ENCODE results near the gene RAD51B.

Gene RAD51B

GRCh38 chr14:68669111-68669511 lies 849.5 kb downstream of the RAD51B start:
- DNase-seq: no peak

GRCh38 chr14:68669603-68670358 lies 850.2 kb downstream of the RAD51B start:
- no peak for DNase-seq

GRCh38 chr14:68670359-68670715 lies 850.8 kb downstream of the RAD51B start:
- DNase-seq: no peak

- no peak for DNase-seq
These were observed 852.3 kb downstream of the RAD51B start for GRCh38 chr14:68671909-68672308.

- no peak for DNase-seq
These were observed 853.2 kb downstream of the RAD51B start for GRCh38 chr14:68672609-68673285.

GRCh38 chr14:68673464-68673863 lies 853.9 kb downstream of the RAD51B start:
- DNase-seq: no peak

GRCh38 chr14:68674538-68675232 lies 855.1 kb downstream of the RAD51B start:
- no peak for DNase-seq

GRCh38 chr14:68675233-68675577 lies 855.6 kb downstream of the RAD51B start:
- no peak for DNase-seq

GRCh38 chr14:68676511-68676943 lies 856.9 kb downstream of the RAD51B start:
- no peak for DNase-seq

GRCh38 chr14:68677476-68677875 lies 857.9 kb downstream of the RAD51B start:
- no peak for DNase-seq

- DNase-seq: no peak
These were observed 858.3 kb downstream of the RAD51B start for GRCh38 chr14:68677901-68678300.

- no peak for DNase-seq
These were observed 858.9 kb downstream of the RAD51B start for GRCh38 chr14:68678471-68678870.

- DNase-seq: no peak
These were observed 859.7 kb downstream of the RAD51B start for GRCh38 chr14:68679301-68679700.

- no peak for DNase-seq
These were observed 860.3 kb downstream of the RAD51B start for GRCh38 chr14:68679746-68680467.

- DNase-seq: no peak
These were observed 861.0 kb downstream of the RAD51B start for GRCh38 chr14:68680541-68681051.

GRCh38 chr14:68681256-68682011 lies 861.9 kb downstream of the RAD51B start:
- no peak for DNase-seq

- no peak for DNase-seq
These were observed 862.9 kb downstream of the RAD51B start for GRCh38 chr14:68682166-68683103.

GRCh38 chr14:68683326-68683725 lies 863.7 kb downstream of the RAD51B start:
- DNase-seq: no peak

- DNase-seq: no peak
These were observed 865.2 kb downstream of the RAD51B start for GRCh38 chr14:68684466-68685418.
